H9 (cell line): ENCODE results near the gene MECP2. TPM values are rescaled to one million over a fixed set of nuclear protein-coding genes. Genes with fewer than 3 reads are reported as not detected.

Experiments used
- DNase-seq: peaks from one replicate; pipeline ENCODE4 v3.0.0-alpha.2; 2017
- H2AFZ ChIP-seq: one replicate; pipeline ENCODE4 v1.6.1; 2013; ENCODE audit warnings: mild to moderate bottlenecking, low read length, control low read depth, moderate library complexity
- H2AK5ac ChIP-seq: 2 replicates; pipeline ENCODE4 v1.6.1; 2013; ENCODE audit warnings: low read length, control low read depth, mixed read lengths; ENCODE audit not compliant: insufficient read length
- H2BK120ac ChIP-seq: one replicate; pipeline ENCODE4 v1.6.1; 2013; ENCODE audit warnings: low read depth, mild to moderate bottlenecking, low read length, control low read depth, inconsistent platforms; ENCODE audit not compliant: poor library complexity, severe bottlenecking
- H2BK12ac ChIP-seq: 2 replicates; pipeline ENCODE4 v1.6.1; 2013; ENCODE audit warnings: low read length, control low read depth, mixed read lengths, low read depth; ENCODE audit not compliant: insufficient read length
- H2BK15ac ChIP-seq: 2 replicates; pipeline ENCODE4 v1.6.1; 2013; ENCODE audit warnings: low read depth, low read length, control low read depth
- H2BK20ac ChIP-seq: one replicate; pipeline ENCODE4 v1.6.1; 2013; ENCODE audit warnings: low read depth, mild to moderate bottlenecking, low read length, control low read depth, inconsistent platforms; ENCODE audit not compliant: poor library complexity, severe bottlenecking
- H2BK5ac ChIP-seq: 2 replicates; pipeline ENCODE4 v1.6.1; 2013; ENCODE audit warnings: low read length, control low read depth, mixed read lengths; ENCODE audit not compliant: insufficient read length
- H3K14ac ChIP-seq: 2 replicates; pipeline ENCODE4 v1.6.1; 2013; ENCODE audit warnings: low read length, control low read depth; ENCODE audit not compliant: insufficient read depth
- H3K18ac ChIP-seq: 2 replicates; pipeline ENCODE4 v1.6.1; 2013; ENCODE audit warnings: low read depth, mild to moderate bottlenecking, mixed read lengths, low read length, control low read depth; ENCODE audit not compliant: insufficient read length
- H3K23ac ChIP-seq: 2 replicates; pipeline ENCODE4 v1.6.1; 2013; ENCODE audit warnings: low read length, control low read depth, mixed read lengths, low read depth; ENCODE audit not compliant: insufficient read length
- H3K23me2 ChIP-seq: 2 replicates; pipeline ENCODE4 v1.6.1; 2013; ENCODE audit warnings: low read depth, mild to moderate bottlenecking, mixed read lengths, low read length, control low read depth; ENCODE audit not compliant: insufficient read length, poor library complexity, severe bottlenecking
- H3K27ac ChIP-seq: 2 replicates; pipeline ENCODE4 v1.5.1; 2013; ENCODE audit warnings: low read length, control low read depth, mixed read lengths, low read depth; ENCODE audit not compliant: insufficient read length
- H3K27me3 ChIP-seq: 2 replicates; pipeline ENCODE4 v1.6.1; 2013; ENCODE audit warnings: low read length, control low read depth, inconsistent platforms; ENCODE audit not compliant: insufficient read depth
- H3K4ac ChIP-seq: 2 replicates; pipeline ENCODE4 v1.6.1; 2013; ENCODE audit warnings: low read depth, mild to moderate bottlenecking, control low read depth, inconsistent platforms, low read length, moderate library complexity
- H3K4me1 ChIP-seq: 2 replicates; pipeline ENCODE4 v1.6.1; 2013; ENCODE audit warnings: low read length, control low read depth, inconsistent platforms; ENCODE audit not compliant: insufficient read depth
- H3K4me2 ChIP-seq: 2 replicates; pipeline ENCODE4 v1.6.1; 2013; ENCODE audit warnings: low read length, control low read depth, mixed read lengths; ENCODE audit not compliant: insufficient read length, insufficient read depth
- H3K56ac ChIP-seq: 2 replicates; pipeline ENCODE4 v1.6.1; 2013; ENCODE audit warnings: low read depth, mild to moderate bottlenecking, mixed read lengths, low read length, control low read depth; ENCODE audit not compliant: insufficient read length
- H3K79me1 ChIP-seq: 2 replicates; pipeline ENCODE4 v1.6.1; 2013; ENCODE audit warnings: low read depth, mild to moderate bottlenecking, moderate library complexity, low read length, control low read depth, inconsistent platforms; ENCODE audit not compliant: insufficient read depth, poor library complexity, severe bottlenecking
- H3K79me2 ChIP-seq: 2 replicates; pipeline ENCODE4 v1.6.1; 2013; ENCODE audit warnings: low read length, control low read depth, inconsistent platforms; ENCODE audit not compliant: insufficient read depth
- H3K9ac ChIP-seq: 2 replicates; pipeline ENCODE4 v1.6.1; 2013; ENCODE audit warnings: low read length, control low read depth, mixed read lengths; ENCODE audit not compliant: insufficient read length; ENCODE audit errors: extremely low read depth
- H3K9me3 ChIP-seq: one replicate; pipeline ENCODE4 v1.6.1; 2013; ENCODE audit warnings: low read depth, low read length, inconsistent platforms; ENCODE audit not compliant: control insufficient read depth
- H3T11ph ChIP-seq: one replicate; pipeline ENCODE4 v1.6.1; 2013; ENCODE audit warnings: mild to moderate bottlenecking, low read length, control low read depth, inconsistent platforms
- H4K20me1 ChIP-seq: one replicate; pipeline ENCODE4 v1.6.1; 2013; ENCODE audit not compliant: control insufficient read depth, insufficient read length, insufficient read depth
- H4K5ac ChIP-seq: 2 replicates; pipeline ENCODE4 v1.6.1; 2013; ENCODE audit warnings: low read depth, mild to moderate bottlenecking, mixed read lengths, low read length, control low read depth; ENCODE audit not compliant: insufficient read length
- H4K8ac ChIP-seq: replicated peaks from 2 replicates; pipeline ENCODE4 v1.6.1; 2013; ENCODE audit warnings: low read length, control low read depth, mixed read lengths, low read depth; ENCODE audit not compliant: insufficient read length
- H4K91ac ChIP-seq: 2 replicates; pipeline ENCODE4 v1.6.1; 2013; ENCODE audit warnings: low read depth, mild to moderate bottlenecking, moderate library complexity, mixed read lengths, low read length, control low read depth; ENCODE audit not compliant: insufficient read length
- H3K27ac Mint-ChIP-seq, 3 experiments: 2 replicates in 2 of 3; 3 replicates in 1 of 3; pipeline ENCODE4 v1.8.0; 2020 to 2021; ENCODE audit warnings: mixed read lengths in 3 of 3, mild to moderate bottlenecking in 1 of 3, moderate library complexity in 1 of 3
- H3K27me3 Mint-ChIP-seq: 2 replicates; pipeline ENCODE4 v1.8.0; 2021; ENCODE audit warnings: low read depth, mild to moderate bottlenecking, moderate library complexity, mixed read lengths
- H3K36me3 Mint-ChIP-seq, 3 experiments: 2 replicates in 2 of 3; 3 replicates in 1 of 3; pipeline ENCODE4 v1.8.0; 2020 to 2021; ENCODE audit warnings: low read depth in 3 of 3, mixed read lengths in 3 of 3; ENCODE audit not compliant: insufficient read depth in 1 of 3
- H3K4me1 Mint-ChIP-seq, 2 experiments: 2 replicates each; pipeline ENCODE4 v1.8.0; 2020; ENCODE audit warnings: mixed read lengths in 2 of 2
- H3K4me3 Mint-ChIP-seq, 2 experiments: 2 replicates in 1 of 2; 3 replicates in 1 of 2; pipeline ENCODE4 v1.8.0; 2020 to 2021; ENCODE audit warnings: mild to moderate bottlenecking in 2 of 2, mixed read lengths in 2 of 2, moderate library complexity in 1 of 2
- H3K9me3 Mint-ChIP-seq, 2 experiments: 2 replicates in 1 of 2; 3 replicates in 1 of 2; pipeline ENCODE4 v1.8.0; 2020; ENCODE audit warnings: mild to moderate bottlenecking in 2 of 2, mixed read lengths in 2 of 2, moderate library complexity in 1 of 2
- WGBS: extraction: QIAGEN DNeasy Blood & Tissue Kit; methylation state at CpG from one replicate; pipeline ENCODE4 v1.1.7; 2013; ENCODE audit warnings: missing lambda C conversion rate, low lambda C conversion rate, mixed read lengths; ENCODE audit not compliant: insufficient read length; ENCODE audit errors: extremely low coverage; 5-methylcytosine and 5-hydroxymethylcytosine counted together
- total RNA-seq: library from RNA; stranded (reverse); gene quantifications from 2 replicates; pipeline ENCODE4 v1.2.1, GENCODE V29; 2021
- TF ChIP-seq, protein P1 (sequence below): fragments of 200-600 bp; sonication (generic); conservative IDR thresholded peaks from 3 replicates; pipeline ENCODE4 v1.8.0; 2021; ENCODE audit warnings: antibody characterized with exemption, mild to moderate bottlenecking

Gene MECP2
- total RNA-seq, 1 experiment from 2014 or later, result 32.2 TPM

DNA sequence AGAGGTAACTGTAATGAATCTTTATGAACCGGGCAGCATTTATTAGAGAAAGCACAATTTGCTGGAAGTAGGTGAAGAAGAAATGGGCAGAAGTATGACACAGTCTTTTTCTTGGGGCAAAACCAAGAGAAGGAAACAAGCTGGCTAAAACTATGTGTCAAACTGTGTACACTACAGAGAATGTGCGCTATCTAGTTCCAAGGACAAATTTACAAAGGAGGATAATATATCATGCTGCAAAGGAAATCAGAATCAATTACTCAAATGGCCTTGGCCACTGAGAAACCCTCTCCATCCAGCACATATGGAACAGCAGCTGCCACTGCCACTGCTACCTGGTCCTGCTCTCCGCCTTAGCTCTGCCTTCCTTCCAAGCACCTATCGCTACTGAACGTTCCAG lies 17.1 kb upstream of the MECP2 start:
- Histone ChIP-seq H3K79me1 (no peaks in the 10 kb centered on the region), H3K79me2 (no peaks in the 10 kb centered on the region), H4K8ac (no peak overlapping the region), H2AK5ac (no peak overlapping the region), H2BK120ac (no peak overlapping the region), H3K4me1 (no peaks in the 10 kb centered on the region), H2BK15ac (no peak overlapping the region), H3K4me2 (no peak overlapping the region), H2BK20ac (no peak overlapping the region), H3K9ac (no peak overlapping the region), H3K9me3 (peaks cover 21% of the 10 kb centered on the region), H3K56ac (no peak overlapping the region), H3K23me2 (no peaks in the 10 kb centered on the region), H3K4ac (no peak overlapping the region), H4K20me1 (no peaks in the 10 kb centered on the region), H3T11ph (no peak overlapping the region), H3K14ac (no peak overlapping the region), H2BK12ac (no peak overlapping the region), H2BK5ac (no peak overlapping the region), H3K18ac (no peak overlapping the region), H4K5ac (no peak overlapping the region), H3K23ac (no peak overlapping the region), H4K91ac (no peak overlapping the region), H3K27me3 (no peaks in the 10 kb centered on the region; the same call in 1 of the 2 replicates), H3K27ac (no peak overlapping the region), H2AFZ (no peak overlapping the region)
- peaks cover 0 to 5% of the 10 kb centered on the region in 2 experiments; a peak in 2 of 4 replicates for H3K4me1 Mint-ChIP-seq
- WGBS, result no CpG with 5 or more reads among the region's 5 CpGs
- no peak for DNase-seq
- peaks cover 76 to 78% of the 10 kb centered on the region in 2 experiments for H3K9me3 Mint-ChIP-seq
- H3K36me3 Mint-ChIP-seq, result peaks cover 0 to 12% (median 6%) of the 10 kb centered on the region in 3 experiments; a peak in 5 of 7 replicates
- no peak overlapping the region for H3K4me3 Mint-ChIP-seq
- TF ChIP-seq, protein P1, sequence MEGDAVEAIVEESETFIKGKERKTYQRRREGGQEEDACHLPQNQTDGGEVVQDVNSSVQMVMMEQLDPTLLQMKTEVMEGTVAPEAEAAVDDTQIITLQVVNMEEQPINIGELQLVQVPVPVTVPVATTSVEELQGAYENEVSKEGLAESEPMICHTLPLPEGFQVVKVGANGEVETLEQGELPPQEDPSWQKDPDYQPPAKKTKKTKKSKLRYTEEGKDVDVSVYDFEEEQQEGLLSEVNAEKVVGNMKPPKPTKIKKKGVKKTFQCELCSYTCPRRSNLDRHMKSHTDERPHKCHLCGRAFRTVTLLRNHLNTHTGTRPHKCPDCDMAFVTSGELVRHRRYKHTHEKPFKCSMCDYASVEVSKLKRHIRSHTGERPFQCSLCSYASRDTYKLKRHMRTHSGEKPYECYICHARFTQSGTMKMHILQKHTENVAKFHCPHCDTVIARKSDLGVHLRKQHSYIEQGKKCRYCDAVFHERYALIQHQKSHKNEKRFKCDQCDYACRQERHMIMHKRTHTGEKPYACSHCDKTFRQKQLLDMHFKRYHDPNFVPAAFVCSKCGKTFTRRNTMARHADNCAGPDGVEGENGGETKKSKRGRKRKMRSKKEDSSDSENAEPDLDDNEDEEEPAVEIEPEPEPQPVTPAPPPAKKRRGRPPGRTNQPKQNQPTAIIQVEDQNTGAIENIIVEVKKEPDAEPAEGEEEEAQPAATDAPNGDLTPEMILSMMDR, result no peak
- H3K27me3 Mint-ChIP-seq, result peaks cover 3% of the 10 kb centered on the region; the same call in 1 of the 2 replicates
- no peak overlapping the region for H3K27ac Mint-ChIP-seq
